Effector memory CD4-positive, alpha-beta T cell (primary cell): ENCODE data around the gene STK32C.

Source experiments
- DNase-seq, 3 donors: peaks; one replicate each; pipeline ENCODE4 v3.0.0-alpha.2; 2020
- H3K27ac ChIP-seq: 2 replicates; pipeline ENCODE4 v1.7.0; 2013; ENCODE audit warnings: mild to moderate bottlenecking, low read length, moderate library complexity; ENCODE audit not compliant: insufficient read depth, poor library complexity, severe bottlenecking
- H3K27me3 ChIP-seq: replicated peaks from 2 replicates; pipeline ENCODE4 v1.7.0; 2013; ENCODE audit warnings: mild to moderate bottlenecking, low read length; ENCODE audit not compliant: insufficient read depth, control insufficient read depth, poor library complexity, severe bottlenecking
- H3K36me3 ChIP-seq: 2 replicates; pipeline ENCODE4 v1.7.0; 2013; ENCODE audit warnings: mild to moderate bottlenecking, low read length, moderate library complexity; ENCODE audit not compliant: control insufficient read depth, insufficient read depth
- H3K4me1 ChIP-seq: 2 replicates; pipeline ENCODE4 v1.7.0; 2013; ENCODE audit warnings: low read length, mild to moderate bottlenecking; ENCODE audit not compliant: control insufficient read depth, insufficient read depth, poor library complexity, severe bottlenecking
- H3K4me3 ChIP-seq: 2 replicates; pipeline ENCODE4 v1.7.0; 2013; ENCODE audit warnings: low read length, low read depth, mild to moderate bottlenecking; ENCODE audit not compliant: insufficient read depth, poor library complexity, severe bottlenecking
- H3K9me3 ChIP-seq: 2 replicates; pipeline ENCODE4 v1.7.0; 2013; ENCODE audit warnings: mild to moderate bottlenecking, low read length, moderate library complexity; ENCODE audit not compliant: control insufficient read depth

STK32C gene

DNA sequence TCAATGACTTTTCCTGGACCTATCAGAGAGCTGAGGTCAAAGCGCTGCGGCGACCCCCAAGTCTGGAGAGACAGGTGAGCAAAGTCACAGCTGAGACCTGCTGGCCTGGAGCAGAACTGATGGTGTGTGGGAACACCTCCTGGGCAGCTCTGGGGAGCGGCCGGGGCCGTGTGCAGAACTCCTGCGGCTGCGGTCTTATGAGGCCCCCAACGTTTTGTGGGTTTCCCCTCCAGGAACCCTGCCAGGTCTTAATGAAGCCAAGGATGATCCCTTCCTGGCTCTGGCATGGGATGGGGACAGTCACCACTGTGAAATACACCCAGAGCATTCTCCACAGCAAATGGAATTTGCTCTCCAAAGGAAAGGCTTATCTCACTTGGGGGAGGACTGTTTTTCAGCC lies 94.9 kb downstream of the STK32C start:
- no peak for DNase-seq
- Histone ChIP-seq H3K27me3 (no peaks in the 10 kb centered on the region), H3K27ac (no peak overlapping the region), H3K9me3 (no peaks in the 10 kb centered on the region), H3K36me3 (no peaks in the 10 kb centered on the region), H3K4me3 (no peak overlapping the region), H3K4me1 (no peaks in the 10 kb centered on the region)

DNA sequence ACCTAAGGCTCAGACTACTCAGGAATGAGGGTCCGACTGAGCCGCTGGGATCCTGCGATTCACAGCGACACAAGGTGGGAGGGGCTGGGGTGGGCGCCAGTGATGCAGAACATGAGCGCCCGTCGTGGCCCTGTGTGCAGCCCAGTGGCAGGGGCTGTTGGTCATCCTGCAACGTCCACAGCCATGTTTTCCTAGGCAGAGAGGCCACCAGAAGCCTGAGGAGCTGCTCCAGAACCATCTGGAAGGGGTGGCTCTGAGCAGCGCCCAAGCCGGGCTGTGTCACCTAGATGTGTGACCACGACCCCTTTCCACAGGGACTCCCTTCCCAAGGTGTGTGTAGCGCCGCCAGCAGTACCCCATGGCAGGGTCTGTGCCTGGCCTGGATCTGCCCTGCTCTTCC lies 96.5 kb downstream of the STK32C start:
- Histone ChIP-seq H3K27ac (no peak overlapping the region), H3K9me3 (no peaks in the 10 kb centered on the region), H3K36me3 (no peaks in the 10 kb centered on the region), H3K27me3 (no peaks in the 10 kb centered on the region), H3K4me3 (no peak overlapping the region), H3K4me1 (no peaks in the 10 kb centered on the region)
- DNase-seq = no peak

DNA sequence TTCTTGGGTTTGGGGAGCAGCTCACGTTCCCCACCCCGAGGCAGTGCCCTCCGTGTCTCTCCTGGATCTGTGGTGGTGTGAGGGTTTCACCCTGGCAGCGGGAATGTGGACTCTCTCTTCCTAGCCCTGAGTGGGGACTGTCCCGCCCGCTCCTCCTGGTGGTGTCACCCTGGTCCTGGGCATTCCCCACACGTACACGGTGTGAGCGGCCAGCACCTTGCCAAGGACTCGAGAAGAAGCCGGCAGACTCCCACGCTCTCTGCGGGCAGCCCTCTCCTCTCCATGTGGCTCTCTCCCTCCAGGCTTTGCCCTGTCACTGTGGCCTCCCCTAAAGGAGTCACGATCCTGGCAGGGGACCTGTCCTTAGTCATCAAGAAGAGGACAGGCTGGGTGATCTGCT lies 97.0 kb downstream of the STK32C start:
- Histone ChIP-seq H3K36me3 (no peaks in the 10 kb centered on the region), H3K9me3 (no peaks in the 10 kb centered on the region), H3K4me3 (no peak overlapping the region), H3K27ac (no peak overlapping the region), H3K27me3 (no peaks in the 10 kb centered on the region), H3K4me1 (no peaks in the 10 kb centered on the region)
- no peak for DNase-seq

DNA sequence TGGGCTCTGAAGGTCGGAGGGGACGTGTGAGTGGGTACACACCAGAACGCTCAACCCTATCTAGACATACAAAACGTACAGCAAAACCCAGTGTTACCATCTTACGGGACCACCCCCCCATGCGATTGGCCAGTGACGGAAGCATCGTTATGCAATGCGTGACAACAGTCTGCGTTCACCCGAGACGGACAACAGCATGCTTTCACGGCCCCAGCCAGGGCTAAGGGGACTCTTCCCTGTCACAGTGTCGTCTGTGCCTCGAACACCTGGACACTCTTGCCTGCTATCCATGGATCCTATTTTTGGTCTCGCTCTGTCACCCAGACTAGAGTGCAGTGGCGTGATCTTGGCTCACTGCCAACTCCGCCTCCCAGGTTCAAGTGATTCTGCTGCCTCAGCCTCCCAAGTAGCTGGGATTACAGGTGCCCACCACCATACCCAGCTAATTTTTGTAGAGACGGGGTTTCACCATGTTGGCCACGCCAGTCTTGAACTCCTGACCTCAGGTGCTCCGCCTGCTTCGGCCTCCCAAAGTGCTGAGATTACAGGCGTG lies 97.7 kb downstream of the STK32C start:
- Histone ChIP-seq H3K27me3 (no peaks in the 10 kb centered on the region), H3K36me3 (no peaks in the 10 kb centered on the region), H3K27ac (no peak overlapping the region), H3K9me3 (no peaks in the 10 kb centered on the region), H3K4me3 (no peak overlapping the region), H3K4me1 (no peaks in the 10 kb centered on the region)
- no peak for DNase-seq

DNA sequence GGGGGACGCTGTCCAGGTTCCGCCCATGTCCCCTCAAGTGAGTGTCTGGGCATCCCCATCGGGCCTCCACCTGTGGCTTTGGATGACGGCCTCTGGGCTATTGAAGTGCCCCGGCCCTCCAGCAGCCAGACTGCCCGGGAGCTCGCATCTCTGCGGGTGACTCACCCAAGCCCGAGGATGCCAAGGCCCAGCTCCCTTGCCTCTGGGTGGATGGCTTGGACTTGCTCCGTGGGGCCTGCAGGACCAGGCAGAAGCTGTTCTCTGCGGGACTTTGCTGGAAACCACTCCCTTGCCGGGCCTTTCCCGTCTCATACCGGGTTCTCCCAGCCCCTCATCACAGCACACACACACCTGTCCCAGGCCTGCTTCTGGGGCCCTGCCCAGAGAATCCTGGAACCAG lies 98.6 kb downstream of the STK32C start:
- Histone ChIP-seq H3K27me3 (no peaks in the 10 kb centered on the region), H3K4me1 (no peaks in the 10 kb centered on the region), H3K9me3 (no peaks in the 10 kb centered on the region), H3K27ac (no peak overlapping the region), H3K36me3 (no peaks in the 10 kb centered on the region), H3K4me3 (no peak overlapping the region)
- DNase-seq = no peak

DNA sequence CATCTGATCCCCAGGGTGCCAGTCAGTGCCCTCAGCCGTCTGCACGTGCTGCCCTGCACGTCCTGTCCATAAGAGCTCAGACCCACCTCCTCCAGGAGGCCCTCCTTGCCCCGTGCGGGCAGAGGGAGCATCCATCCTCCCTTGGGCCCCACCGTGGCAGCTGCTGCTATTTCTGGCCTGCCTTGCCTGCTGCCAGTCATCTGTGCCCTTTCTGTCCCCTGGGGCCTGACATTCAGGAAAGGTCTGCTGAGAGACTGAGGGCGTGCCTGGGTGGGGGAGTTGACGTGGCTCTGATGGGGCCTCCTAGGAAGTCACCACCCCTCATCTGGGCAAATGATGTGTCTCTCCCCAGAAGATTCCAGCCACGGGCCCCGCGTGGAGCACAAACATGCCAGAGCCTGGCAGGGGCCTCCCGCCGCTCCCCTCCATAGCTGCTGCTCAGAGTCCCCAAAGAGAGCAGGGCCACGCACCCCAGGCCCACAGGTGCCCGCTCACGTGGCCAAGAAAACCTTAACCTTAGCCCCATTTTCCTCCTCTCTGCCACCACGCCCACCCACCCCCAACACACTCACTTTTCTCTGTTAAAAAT lies 99.2 kb downstream of the STK32C start:
- H3K9me3 ChIP-seq = no peaks in the 10 kb centered on the region
- H3K4me3 ChIP-seq = no peak overlapping the region
- no peaks in the 10 kb centered on the region for H3K36me3 ChIP-seq
- no peaks in the 10 kb centered on the region for H3K4me1 ChIP-seq
- no peaks in the 10 kb centered on the region for H3K27me3 ChIP-seq
- DNase-seq = no peak
- no peak overlapping the region for H3K27ac ChIP-seq

DNA sequence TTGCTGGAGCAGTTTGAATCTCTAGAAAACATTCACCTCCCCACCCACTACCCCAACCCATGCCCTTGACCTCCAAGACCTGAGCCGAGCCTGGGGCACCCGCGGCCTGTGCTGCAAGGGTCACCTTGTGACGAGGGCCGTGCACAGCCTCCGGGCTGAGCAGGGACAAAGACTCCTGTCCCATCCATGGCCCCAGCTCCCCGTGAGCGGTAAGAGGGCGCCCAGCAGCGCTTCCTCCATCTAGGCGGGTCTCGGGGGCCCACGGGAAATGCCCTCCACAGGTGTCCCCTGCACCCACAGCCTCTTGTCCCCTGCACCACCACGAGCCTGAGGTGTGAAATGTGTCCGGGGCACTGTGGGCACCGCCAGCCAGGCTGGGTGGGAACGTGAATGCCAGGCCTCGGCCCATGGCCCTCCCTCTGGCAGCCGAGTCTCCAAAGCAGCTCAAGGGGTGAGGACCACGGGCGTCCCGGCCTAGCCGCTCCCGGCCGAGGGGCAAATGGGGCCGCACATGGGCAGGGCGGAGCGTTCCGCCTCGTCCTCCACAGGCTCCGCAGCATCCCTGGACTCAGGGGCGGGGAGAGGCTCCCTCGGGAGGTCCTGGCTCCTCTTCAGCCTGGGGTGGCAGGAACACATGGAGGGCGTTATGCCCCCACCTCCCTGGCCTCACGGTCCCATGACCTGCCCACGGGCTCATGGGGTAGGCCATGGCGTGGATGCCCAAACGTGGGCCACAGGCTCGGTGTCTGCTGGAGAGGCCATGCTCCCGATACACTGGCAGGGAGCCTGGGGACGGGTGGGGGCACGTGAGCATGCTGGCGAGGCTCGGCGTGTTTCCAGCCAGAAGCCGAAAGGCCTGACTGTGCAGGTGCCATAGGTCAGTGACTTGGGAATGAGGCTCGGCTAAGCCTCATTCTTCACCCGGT lies 100.0 kb downstream of the STK32C start:
- Histone ChIP-seq H3K4me3 (no peak overlapping the region), H3K9me3 (no peaks in the 10 kb centered on the region), H3K36me3 (no peaks in the 10 kb centered on the region), H3K27me3 (no peaks in the 10 kb centered on the region), H3K27ac (no peak overlapping the region), H3K4me1 (no peaks in the 10 kb centered on the region)
- no peak for DNase-seq

DNA sequence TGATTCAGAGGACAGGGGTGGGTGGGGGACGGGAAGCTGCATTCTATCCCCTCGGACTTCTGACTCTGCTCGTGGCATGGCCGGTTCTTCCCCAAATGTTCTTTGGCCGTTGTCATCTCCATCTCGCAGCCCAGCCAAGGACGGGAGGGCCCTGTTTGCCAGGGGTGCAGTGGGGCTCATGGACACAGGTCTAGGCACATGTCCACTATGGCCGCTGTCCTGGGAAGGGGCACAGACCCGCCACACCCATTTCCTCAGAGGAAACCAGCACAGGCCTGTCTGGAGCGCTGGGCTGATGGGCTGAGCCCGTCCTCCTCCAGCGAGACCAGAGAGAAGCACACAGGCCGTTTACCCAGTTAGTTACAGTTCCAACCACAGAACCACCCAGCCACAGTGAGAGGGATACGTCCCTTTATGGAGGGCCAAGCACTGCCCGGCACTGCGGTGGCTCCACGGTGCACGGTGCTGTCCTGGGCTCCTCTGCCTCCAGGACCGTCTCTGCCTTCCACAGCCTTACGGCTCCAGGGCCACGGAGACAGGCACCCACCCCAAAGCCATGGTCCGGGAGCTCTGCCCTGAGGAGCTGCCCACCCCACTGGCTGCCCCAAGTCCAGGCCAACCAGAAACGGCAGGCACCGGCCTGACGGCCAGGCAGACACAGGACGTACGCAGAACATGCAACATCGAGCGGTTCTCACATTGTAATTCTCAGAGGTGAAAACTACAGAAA lies 100.8 kb downstream of the STK32C start:
- H3K9me3 ChIP-seq = no peaks in the 10 kb centered on the region
- H3K27me3 ChIP-seq = no peaks in the 10 kb centered on the region
- no peak overlapping the region for H3K4me3 ChIP-seq
- DNase-seq = no peak
- H3K27ac ChIP-seq = no peak overlapping the region
- H3K4me1 ChIP-seq = no peaks in the 10 kb centered on the region
- no peaks in the 10 kb centered on the region for H3K36me3 ChIP-seq

DNA sequence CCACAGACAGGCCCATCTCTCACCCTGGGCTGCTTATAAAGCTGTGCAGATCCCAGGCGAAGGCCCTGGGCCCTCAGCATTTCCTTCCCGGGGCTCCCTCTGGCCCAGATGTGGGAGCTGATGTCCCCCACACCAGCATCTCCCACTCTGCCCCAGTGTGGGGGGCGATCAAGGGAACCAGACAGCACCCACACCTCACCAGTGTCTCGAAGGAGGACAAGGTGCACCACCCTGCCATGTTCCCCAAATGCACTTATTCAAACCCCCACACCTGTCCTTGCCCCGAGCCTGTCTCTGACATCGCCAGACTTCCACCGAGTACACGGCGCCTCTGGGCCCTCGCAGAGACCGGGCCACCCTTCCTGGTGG lies 101.4 kb downstream of the STK32C start:
- H3K4me1 ChIP-seq = no peaks in the 10 kb centered on the region
- no peak for DNase-seq
- H3K4me3 ChIP-seq = no peak overlapping the region
- no peaks in the 10 kb centered on the region for H3K27me3 ChIP-seq
- no peak overlapping the region for H3K27ac ChIP-seq
- no peaks in the 10 kb centered on the region for H3K9me3 ChIP-seq
- no peaks in the 10 kb centered on the region for H3K36me3 ChIP-seq
